LNCAP (cell line): Measurements from ENCODE around the gene ATRIP.
A peak's percentile ranks its signal among the peaks of the same experiment; 100 is the strongest.

Experiments used
- TF ChIP-seq, protein P1 (sequence below): fragments of 450-650 bp; IDR thresholded peaks from 2 replicates; pipeline ENCODE4 v1.5.1; 2017; ENCODE audit warnings: mild to moderate bottlenecking

The ATRIP gene

GRCh38 chr3:48417529-48418108 is 28.9 kb upstream of the ATRIP start:
- TF ChIP-seq, protein P1, sequence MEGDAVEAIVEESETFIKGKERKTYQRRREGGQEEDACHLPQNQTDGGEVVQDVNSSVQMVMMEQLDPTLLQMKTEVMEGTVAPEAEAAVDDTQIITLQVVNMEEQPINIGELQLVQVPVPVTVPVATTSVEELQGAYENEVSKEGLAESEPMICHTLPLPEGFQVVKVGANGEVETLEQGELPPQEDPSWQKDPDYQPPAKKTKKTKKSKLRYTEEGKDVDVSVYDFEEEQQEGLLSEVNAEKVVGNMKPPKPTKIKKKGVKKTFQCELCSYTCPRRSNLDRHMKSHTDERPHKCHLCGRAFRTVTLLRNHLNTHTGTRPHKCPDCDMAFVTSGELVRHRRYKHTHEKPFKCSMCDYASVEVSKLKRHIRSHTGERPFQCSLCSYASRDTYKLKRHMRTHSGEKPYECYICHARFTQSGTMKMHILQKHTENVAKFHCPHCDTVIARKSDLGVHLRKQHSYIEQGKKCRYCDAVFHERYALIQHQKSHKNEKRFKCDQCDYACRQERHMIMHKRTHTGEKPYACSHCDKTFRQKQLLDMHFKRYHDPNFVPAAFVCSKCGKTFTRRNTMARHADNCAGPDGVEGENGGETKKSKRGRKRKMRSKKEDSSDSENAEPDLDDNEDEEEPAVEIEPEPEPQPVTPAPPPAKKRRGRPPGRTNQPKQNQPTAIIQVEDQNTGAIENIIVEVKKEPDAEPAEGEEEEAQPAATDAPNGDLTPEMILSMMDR, result no peak

DNA sequence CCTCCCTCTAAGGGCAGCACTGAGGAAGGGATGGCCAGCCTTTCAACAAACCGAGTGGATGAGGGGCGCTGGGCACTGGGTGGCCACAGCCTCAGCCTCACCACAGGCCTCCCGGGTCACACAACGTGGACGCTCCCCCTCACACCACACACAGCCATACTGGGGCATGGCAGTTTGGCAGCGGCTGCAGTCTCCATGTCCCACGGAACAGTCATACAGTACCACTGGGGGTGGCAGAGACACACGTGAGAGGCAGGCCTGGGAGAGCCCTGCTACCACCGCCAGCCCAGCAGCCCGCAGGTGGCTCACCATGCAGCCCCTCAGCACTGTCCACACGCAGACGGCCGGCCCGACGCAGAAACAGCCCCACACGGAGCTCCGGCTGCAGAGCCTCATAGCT is 28.4 kb upstream of the ATRIP start:
- TF ChIP-seq, protein P1, result no peak

DNA sequence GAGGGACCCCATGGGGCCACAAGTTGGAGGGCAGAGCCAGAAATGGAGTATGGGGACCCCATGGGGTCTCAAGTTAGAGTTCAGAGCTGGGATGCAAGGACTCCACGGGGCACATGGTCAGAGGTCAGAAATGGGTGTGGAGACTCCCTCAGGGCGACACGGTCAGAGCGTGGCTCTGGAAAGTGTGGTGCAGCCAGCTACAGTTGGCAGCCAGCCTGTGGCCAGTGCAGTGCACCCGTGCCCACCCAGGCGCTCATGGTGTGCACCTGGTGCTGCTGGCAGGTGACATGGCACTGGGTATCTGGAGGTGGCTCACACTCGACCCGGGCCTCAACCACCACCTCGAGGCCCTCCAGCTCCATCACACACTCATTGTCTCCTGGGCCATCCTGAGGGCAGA is 27.9 kb upstream of the ATRIP start:
- TF ChIP-seq, protein P1, result no peak

DNA sequence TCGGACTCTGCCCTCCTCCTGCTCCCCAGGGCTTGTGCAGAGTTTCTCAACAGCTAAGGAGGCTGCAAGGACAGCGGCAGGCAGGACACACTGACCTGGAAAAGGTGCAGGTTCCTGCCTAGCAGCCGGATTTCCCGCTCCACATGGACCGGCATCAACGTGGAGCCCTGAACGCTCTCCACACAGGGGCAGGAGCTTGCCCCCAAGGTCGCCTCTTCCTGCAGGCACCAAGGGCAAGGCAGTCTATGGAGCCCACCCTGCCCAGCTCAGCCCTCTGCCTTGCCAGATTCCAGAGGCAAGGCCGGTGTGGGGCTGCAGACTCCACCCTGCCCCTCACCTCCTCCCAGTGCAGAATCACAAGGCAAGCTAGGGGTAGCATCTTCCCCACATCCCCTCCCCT is 27.4 kb upstream of the ATRIP start:
- TF ChIP-seq, protein P1, result no peak

DNA sequence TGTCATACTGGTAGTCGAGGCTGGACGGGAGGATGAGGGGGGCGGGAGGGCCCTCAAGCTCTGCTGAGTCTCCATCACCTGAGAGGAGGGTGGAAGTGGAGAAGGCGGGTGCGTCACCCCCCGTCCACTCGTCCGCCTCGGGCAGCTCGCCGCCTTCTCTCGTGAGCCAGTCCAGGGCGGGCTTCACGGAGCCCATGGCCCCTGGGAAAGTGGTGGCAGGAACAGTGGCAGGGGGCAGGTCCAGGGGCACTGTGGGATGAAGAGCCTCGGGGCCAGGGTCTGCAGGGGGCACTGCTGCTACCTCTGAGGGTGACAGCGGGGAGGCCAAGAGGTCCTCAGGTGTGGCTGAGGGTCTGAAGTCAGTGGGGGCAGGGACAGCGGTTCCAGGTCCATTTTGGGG is 26.9 kb upstream of the ATRIP start:
- TF ChIP-seq, protein P1, result no peak

DNA sequence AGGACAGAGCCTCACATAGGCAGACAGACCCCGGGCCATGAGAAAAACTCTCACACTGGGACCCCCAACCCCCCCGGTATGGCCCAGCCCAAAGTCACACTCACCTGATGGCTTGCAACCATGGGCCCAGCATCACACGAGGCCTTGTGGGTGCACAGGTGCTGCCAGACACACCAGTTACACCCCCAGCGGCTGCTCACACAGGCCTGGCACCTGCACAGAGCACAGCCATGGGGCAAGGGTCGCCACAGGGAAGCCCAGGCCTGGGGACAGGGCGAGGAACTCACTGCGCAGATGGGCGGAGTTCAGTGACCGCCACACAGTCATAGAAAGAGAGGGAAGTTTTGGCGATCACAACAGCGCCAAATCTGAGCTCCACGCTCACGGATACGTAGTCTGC is 26.0 kb upstream of the ATRIP start:
- TF ChIP-seq, protein P1, result no peak

GRCh38 chr3:48422272-48422671 is 24.3 kb upstream of the ATRIP start:
- TF ChIP-seq, protein P1, result 0 out of 2 replicates have a peak, but pooled peaks have one; percentile 13

GRCh38 chr3:48422681-48423080 is 23.9 kb upstream of the ATRIP start:
- TF ChIP-seq, protein P1, result no peak
